DND-41 (cell line): ENCODE results near the gene LGALS3BP.

Experiments used
- CTCF ChIP-seq: IDR thresholded peaks from 2 replicates; pipeline ENCODE4 v1.5.1; 2012; ENCODE audit warnings: borderline replicate concordance, low read length, moderate library complexity, mild to moderate bottlenecking; ENCODE audit not compliant: poor library complexity, severe bottlenecking; ENCODE audit errors: extremely low read depth
- EZH2 ChIP-seq: IDR thresholded peaks from 3 replicates; pipeline ENCODE4 v1.6.1; 2012; ENCODE audit warnings: borderline replicate concordance, low read depth, mild to moderate bottlenecking, moderate library complexity, low read length, inconsistent platforms; ENCODE audit not compliant: severe bottlenecking

GRCh38 chr17:78985395-78985794, 5.7 kb upstream of the LGALS3BP start:
- TF ChIP-seq CTCF, result no peak
- TF ChIP-seq EZH2, result no peak
